ENCODE measurements around the gene TPCN1. TPM values are rescaled to one million over a fixed set of nuclear protein-coding genes. Genes with fewer than 3 reads are reported as not detected.

The TPCN1 gene
- total and polyA plus RNA-seq, 2 experiments from 2014 or later: 13.4 to 24.2 TPM

DNA sequence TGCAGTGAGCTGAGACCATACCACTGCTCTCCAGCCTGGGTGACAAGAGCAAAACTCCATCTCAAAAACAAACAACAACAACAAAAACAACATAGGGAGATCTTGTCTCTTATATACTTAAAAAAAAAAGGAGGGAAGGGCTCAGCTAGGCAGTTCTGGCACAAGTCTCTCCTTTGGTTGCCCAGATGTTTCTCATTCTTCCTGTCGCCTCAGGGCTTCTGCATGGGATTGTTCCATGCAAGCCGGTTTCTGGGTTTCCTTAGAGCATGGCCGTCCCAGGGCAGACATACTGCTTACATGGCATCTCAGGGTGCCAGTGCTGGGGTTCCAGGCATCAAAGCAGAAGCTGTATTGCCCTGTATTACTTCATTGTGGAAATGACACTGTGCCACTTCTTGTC is 118.8 kb downstream of the TPCN1 start:
- Histone ChIP-seq H3K27me3 (no peaks in the 10 kb centered on the region), H3K4me3 (no peak overlapping the region), H3K4me1 (ENCODE audit: low read depth) (no peaks in the 10 kb centered on the region), H3K9me3 (ENCODE audit: low read depth) (no peaks in the 10 kb centered on the region), H3K36me3 (no peaks in the 10 kb centered on the region), H3K27ac (no peak overlapping the region)
- DNase-seq (ENCODE audit: low read depth in 1 of 2, low spot score in 1 of 2): no peak
- TF ChIP-seq, protein P1, sequence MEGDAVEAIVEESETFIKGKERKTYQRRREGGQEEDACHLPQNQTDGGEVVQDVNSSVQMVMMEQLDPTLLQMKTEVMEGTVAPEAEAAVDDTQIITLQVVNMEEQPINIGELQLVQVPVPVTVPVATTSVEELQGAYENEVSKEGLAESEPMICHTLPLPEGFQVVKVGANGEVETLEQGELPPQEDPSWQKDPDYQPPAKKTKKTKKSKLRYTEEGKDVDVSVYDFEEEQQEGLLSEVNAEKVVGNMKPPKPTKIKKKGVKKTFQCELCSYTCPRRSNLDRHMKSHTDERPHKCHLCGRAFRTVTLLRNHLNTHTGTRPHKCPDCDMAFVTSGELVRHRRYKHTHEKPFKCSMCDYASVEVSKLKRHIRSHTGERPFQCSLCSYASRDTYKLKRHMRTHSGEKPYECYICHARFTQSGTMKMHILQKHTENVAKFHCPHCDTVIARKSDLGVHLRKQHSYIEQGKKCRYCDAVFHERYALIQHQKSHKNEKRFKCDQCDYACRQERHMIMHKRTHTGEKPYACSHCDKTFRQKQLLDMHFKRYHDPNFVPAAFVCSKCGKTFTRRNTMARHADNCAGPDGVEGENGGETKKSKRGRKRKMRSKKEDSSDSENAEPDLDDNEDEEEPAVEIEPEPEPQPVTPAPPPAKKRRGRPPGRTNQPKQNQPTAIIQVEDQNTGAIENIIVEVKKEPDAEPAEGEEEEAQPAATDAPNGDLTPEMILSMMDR (IDR thresholded peaks at IDR 0.05; ENCODE audit: low read depth, low read length): no peak

DNA sequence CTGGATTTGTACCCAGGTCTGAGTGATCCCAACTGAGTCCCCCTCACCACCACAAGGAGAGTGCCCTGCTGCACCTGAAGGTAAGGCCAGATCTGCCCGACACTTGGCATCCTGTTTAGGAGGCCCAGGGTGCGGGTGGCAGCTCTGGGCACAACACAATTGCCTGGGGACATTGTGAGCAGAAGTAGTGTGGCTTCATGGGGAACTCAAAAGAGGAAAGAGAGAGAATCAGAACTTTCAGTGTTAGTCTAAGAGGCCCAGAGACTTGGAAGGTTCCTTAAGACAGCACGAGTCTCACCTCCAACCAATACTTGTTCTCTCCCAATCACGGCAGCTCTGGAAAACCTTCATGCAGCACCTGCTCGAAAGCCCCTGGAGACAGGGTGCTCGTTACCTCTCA is 120.3 kb downstream of the TPCN1 start:
- no peaks in the 10 kb centered on the region for H3K36me3 ChIP-seq
- DNase-seq (ENCODE audit: low read depth in 1 of 2, low spot score in 1 of 2): no peak
- no peak overlapping the region for H3K4me3 ChIP-seq
- TF ChIP-seq, protein P1 (IDR thresholded peaks at IDR 0.05; ENCODE audit: low read depth, low read length): no peak
- no peaks in the 10 kb centered on the region for H3K4me1 ChIP-seq (ENCODE audit: low read depth)
- H3K27ac ChIP-seq: no peak overlapping the region
- H3K27me3 ChIP-seq: no peaks in the 10 kb centered on the region
- no peaks in the 10 kb centered on the region for H3K9me3 ChIP-seq (ENCODE audit: low read depth)

- H3K36me3 ChIP-seq: no peaks in the 10 kb centered on the region
- H3K9me3 ChIP-seq (ENCODE audit: low read depth): no peaks in the 10 kb centered on the region
- TF ChIP-seq, protein P1 (IDR thresholded peaks at IDR 0.05; ENCODE audit: low read depth, low read length): no peak
- H3K27me3 ChIP-seq: no peaks in the 10 kb centered on the region
- no peak for DNase-seq (ENCODE audit: low read depth in 1 of 2, low spot score in 1 of 2)
- no peak overlapping the region for H3K4me3 ChIP-seq
- H3K4me1 ChIP-seq (ENCODE audit: low read depth): no peaks in the 10 kb centered on the region
- H3K27ac ChIP-seq: no peak overlapping the region
These were observed 124.1 kb downstream of the TPCN1 start for GRCh38 chr12:113345318-113345717.

DNA sequence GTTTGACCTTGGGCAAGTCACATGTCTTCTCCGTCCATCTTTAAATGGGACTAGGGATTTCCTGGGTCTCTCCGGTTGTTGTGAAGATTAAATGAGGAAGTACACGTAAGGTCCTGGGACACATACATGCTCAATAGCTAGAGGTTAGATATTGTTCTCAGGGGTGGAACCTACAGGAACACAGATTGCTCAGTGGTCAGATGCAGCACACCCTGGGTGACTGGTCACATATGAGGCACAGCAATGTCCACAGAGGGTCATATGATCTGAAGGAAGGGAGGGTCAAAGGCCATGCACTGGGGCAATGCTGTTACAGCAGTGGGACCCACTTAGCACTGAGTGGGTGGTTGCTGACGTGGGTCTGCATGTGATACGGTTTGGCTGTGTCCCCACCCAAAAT is 125.1 kb downstream of the TPCN1 start:
- H3K36me3 ChIP-seq: no peaks in the 10 kb centered on the region
- DNase-seq (ENCODE audit: low read depth in 1 of 2, low spot score in 1 of 2): no peak
- H3K4me1 ChIP-seq (ENCODE audit: low read depth): no peaks in the 10 kb centered on the region
- H3K27me3 ChIP-seq: no peaks in the 10 kb centered on the region
- H3K9me3 ChIP-seq (ENCODE audit: low read depth): no peaks in the 10 kb centered on the region
- TF ChIP-seq, protein P1 (IDR thresholded peaks at IDR 0.05; ENCODE audit: low read depth, low read length): no peak
- H3K27ac ChIP-seq: no peak overlapping the region
- no peak overlapping the region for H3K4me3 ChIP-seq

GRCh38 chr12:113347107-113347506 is 125.8 kb downstream of the TPCN1 start:
- Histone ChIP-seq H3K27me3 (no peaks in the 10 kb centered on the region), H3K36me3 (no peaks in the 10 kb centered on the region), H3K4me3 (no peak overlapping the region), H3K27ac (no peak overlapping the region), H3K9me3 (ENCODE audit: low read depth) (no peaks in the 10 kb centered on the region), H3K4me1 (ENCODE audit: low read depth) (no peaks in the 10 kb centered on the region)
- DNase-seq (ENCODE audit: low read depth in 1 of 2, low spot score in 1 of 2): no peak
- TF ChIP-seq, protein P1 (IDR thresholded peaks at IDR 0.05; ENCODE audit: low read depth, low read length): no peak

DNA sequence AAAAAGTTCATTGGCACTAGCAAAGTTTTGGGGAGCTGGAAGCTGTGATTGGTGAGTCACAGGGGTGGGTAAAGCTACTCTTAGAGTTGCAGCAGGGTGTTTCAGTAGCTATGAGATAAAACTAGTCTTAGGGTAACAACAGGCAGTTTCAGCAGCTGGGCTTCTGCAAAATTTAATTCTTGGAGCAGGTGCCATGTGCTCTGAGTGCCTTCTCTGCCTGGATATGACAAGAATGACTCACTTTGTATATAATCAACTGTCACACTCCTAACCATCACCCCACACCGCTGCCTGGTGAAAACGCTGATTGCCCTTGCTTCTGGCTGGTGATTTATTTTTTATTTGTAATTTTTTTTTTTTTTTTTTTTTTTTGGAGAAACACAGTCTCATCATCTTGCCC is 126.6 kb downstream of the TPCN1 start:
- Histone ChIP-seq H3K36me3 (no peaks in the 10 kb centered on the region), H3K9me3 (ENCODE audit: low read depth) (no peaks in the 10 kb centered on the region), H3K27me3 (no peaks in the 10 kb centered on the region), H3K4me1 (ENCODE audit: low read depth) (no peaks in the 10 kb centered on the region), H3K27ac (no peak overlapping the region), H3K4me3 (no peak overlapping the region)
- TF ChIP-seq, protein P1 (IDR thresholded peaks at IDR 0.05; ENCODE audit: low read depth, low read length): no peak
- DNase-seq (ENCODE audit: low read depth in 1 of 2, low spot score in 1 of 2): no peak

Measured in cardiac muscle cell (in vitro differentiated cells and primary cell).